ENCODE data around the gene TRIM22.

- no peak for TF ChIP-seq POLR2AphosphoS5 (IDR thresholded peaks at IDR 0.05; ENCODE audit: low read depth, low read length)
- no peak for TF ChIP-seq TAF1 (IDR thresholded peaks at IDR 0.05; ENCODE audit: borderline replicate concordance, insufficient read depth, low read length)
- TF ChIP-seq SIN3A (IDR thresholded peaks at IDR 0.05; ENCODE audit: borderline replicate concordance, insufficient read depth, low read length), result no peak
- TF ChIP-seq FOXP2 (optimal IDR thresholded peaks at IDR 0.05; ENCODE audit: borderline replicate concordance, extremely low read depth, extremely low read length, insufficient read depth), result no peak
These were observed 33.0 kb downstream of the TRIM22 start for GRCh38 chr11:5722622-5723021.
